ENCODE data around the gene SYT7.

Gene SYT7

DNA sequence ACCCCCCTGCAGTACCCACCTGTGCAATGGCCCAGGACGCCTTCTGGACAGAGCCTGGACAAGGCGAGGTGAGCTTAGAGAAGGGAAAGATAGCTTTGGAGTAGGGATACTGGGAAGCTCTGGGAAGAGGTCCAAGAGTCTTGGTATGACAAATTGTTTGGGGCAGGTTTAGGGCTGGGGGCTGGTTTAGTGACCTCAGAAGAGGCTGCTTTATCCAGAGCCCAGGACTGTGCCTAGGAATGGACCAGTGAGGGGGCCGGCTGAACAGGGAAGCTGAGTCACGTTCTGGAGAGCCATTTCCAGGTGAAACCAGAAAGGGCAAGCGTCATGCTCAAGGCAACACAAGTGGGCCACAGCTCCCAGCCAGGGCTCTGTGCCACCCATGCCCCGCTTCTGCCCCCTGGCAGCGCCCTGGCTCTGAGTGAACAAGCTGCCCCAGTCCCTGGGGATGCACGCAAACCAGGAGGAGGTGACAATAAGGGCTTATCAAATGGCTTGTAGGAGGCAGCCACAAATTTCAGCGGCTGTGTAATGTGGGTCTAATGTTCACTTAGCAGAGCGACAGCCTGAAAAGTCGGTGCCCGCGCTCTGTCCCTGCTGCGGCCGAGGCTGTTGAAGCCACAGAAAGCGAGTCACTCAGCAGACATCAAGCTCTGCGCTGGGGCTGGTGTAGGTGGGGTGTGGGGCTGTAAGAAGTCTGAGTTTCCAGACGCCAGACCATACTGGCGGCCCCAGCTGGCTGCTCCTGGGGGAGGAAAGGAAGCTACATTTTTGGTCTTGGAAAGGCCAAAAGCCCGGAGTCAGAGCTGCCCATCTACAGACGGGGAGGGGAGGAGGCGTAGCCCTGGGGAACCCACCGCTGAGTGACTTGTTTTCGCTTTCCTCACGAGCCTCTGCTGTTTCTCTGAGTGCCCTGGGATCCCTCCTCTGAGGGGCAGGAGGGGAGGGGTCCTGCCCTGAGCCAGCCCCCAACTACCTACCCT is 18.3 kb upstream of the SYT7 start:
- no peaks in the 10 kb centered on the region for H3K4me1 ChIP-seq (ENCODE audit: control insufficient read depth in 1 of 2, insufficient read depth in 1 of 2, low read depth in 1 of 2, low read length in 1 of 2)
- no peaks in the 10 kb centered on the region for H3K9me3 ChIP-seq
- no peak overlapping the region for H3K4me3 ChIP-seq (ENCODE audit: low read depth in 1 of 2, low read length in 1 of 2)
- no peak for TF ChIP-seq CTCF (IDR thresholded peaks at IDR 0.05)
- no peaks in the 10 kb centered on the region for H3K36me3 ChIP-seq
- no peak overlapping the region for H3K27ac ChIP-seq
- H3K27me3 ChIP-seq, result peaks cover 49% of the 10 kb centered on the region

DNA sequence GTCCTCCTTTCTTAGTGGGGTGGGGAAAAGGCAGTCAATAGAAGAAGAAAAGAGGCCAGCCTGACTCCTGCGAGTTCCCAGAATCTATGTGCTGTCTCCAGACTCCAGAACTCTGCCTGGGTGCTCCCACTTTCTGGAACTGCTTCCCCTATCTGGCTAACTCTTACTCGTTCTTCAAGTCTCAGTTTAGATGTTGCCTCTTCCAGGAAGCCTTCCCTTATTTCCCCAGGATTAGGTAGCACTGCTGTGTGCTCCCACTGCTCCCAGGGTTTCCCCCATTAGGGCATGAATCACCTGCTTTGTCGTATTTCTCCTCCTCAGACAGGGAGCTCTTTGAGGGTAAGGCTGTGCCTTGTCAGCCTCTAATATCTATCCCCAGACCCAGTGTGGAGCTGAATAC is 17.5 kb upstream of the SYT7 start:
- H3K4me3 ChIP-seq (ENCODE audit: low read depth in 1 of 2, low read length in 1 of 2), result no peak overlapping the region

DNA sequence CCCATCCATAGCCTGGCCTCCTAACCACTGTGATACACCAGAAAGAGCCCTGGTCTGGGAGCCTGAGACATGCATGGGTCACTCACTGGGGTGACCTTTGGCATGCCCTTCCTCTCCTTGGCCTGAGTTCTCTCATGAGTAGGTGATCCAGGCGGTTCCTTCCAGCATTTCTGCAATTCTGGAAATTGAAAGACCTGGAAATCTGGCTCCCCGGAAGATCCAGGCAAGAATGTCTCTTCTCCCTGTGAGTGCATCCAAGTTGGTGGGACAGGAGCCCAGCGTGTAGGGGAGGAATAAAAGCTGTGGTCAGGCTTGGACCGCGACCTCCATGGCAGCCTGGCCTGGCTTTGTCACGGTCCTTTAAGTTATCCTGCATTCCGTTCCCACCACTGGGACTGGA is 16.1 kb upstream of the SYT7 start:
- no peaks in the 10 kb centered on the region for H3K9me3 ChIP-seq
- no peak for TF ChIP-seq CTCF (IDR thresholded peaks at IDR 0.05)
- H3K27ac ChIP-seq, result no peak overlapping the region
- H3K4me3 ChIP-seq (ENCODE audit: low read depth in 1 of 2, low read length in 1 of 2), result no peak overlapping the region
- H3K27me3 ChIP-seq, result peaks cover 62% of the 10 kb centered on the region
- no peaks in the 10 kb centered on the region for H3K36me3 ChIP-seq
- H3K4me1 ChIP-seq (ENCODE audit: control insufficient read depth in 1 of 2, insufficient read depth in 1 of 2, low read depth in 1 of 2, low read length in 1 of 2), result no peaks in the 10 kb centered on the region

More for the DNA sequence above, 17.5 kb upstream of the SYT7 start:
- H3K36me3 ChIP-seq, result no peaks in the 10 kb centered on the region
- H3K9me3 ChIP-seq, result no peaks in the 10 kb centered on the region
- H3K4me1 ChIP-seq (ENCODE audit: control insufficient read depth in 1 of 2, insufficient read depth in 1 of 2, low read depth in 1 of 2, low read length in 1 of 2), result no peaks in the 10 kb centered on the region
- TF ChIP-seq CTCF (IDR thresholded peaks at IDR 0.05), result no peak
- peaks cover 53% of the 10 kb centered on the region for H3K27me3 ChIP-seq
- no peak overlapping the region for H3K27ac ChIP-seq

- no peak for TF ChIP-seq CTCF (IDR thresholded peaks at IDR 0.05)
- peaks cover 66% of the 10 kb centered on the region for H3K27me3 ChIP-seq
- no peaks in the 10 kb centered on the region for H3K9me3 ChIP-seq
These were observed 15.7 kb upstream of the SYT7 start for GRCh38 chr11:61596542-61596941.

GRCh38 chr11:61594907-61595257 is 14.0 kb upstream of the SYT7 start:
- no peaks in the 10 kb centered on the region for H3K9me3 ChIP-seq
- H3K4me1 ChIP-seq (ENCODE audit: control insufficient read depth in 1 of 2, insufficient read depth in 1 of 2, low read depth in 1 of 2, low read length in 1 of 2), result no peaks in the 10 kb centered on the region
- H3K27ac ChIP-seq, result no peak overlapping the region
- no peak overlapping the region for H3K4me3 ChIP-seq (ENCODE audit: low read depth in 1 of 2, low read length in 1 of 2)
- H3K36me3 ChIP-seq, result no peaks in the 10 kb centered on the region
- TF ChIP-seq CTCF (IDR thresholded peaks at IDR 0.05), result no peak
- H3K27me3 ChIP-seq, result peaks cover 74% of the 10 kb centered on the region

More at GRCh38 chr11:61596542-61596941, 15.7 kb upstream of the SYT7 start:
- Histone ChIP-seq H3K4me3 (ENCODE audit: low read depth in 1 of 2, low read length in 1 of 2) (no peak overlapping the region), H3K27ac (no peak overlapping the region), H3K36me3 (no peaks in the 10 kb centered on the region), H3K4me1 (ENCODE audit: control insufficient read depth in 1 of 2, insufficient read depth in 1 of 2, low read depth in 1 of 2, low read length in 1 of 2) (no peaks in the 10 kb centered on the region)
